ENCODE results near the gene TBC1D9. TPM values are rescaled to one million over a fixed set of nuclear protein-coding genes. Genes with fewer than 3 reads are reported as not detected.

The TBC1D9 gene
- total RNA-seq, 3 donors from 2014 or later, result 28.3 to 195 (median 152) TPM

DNA sequence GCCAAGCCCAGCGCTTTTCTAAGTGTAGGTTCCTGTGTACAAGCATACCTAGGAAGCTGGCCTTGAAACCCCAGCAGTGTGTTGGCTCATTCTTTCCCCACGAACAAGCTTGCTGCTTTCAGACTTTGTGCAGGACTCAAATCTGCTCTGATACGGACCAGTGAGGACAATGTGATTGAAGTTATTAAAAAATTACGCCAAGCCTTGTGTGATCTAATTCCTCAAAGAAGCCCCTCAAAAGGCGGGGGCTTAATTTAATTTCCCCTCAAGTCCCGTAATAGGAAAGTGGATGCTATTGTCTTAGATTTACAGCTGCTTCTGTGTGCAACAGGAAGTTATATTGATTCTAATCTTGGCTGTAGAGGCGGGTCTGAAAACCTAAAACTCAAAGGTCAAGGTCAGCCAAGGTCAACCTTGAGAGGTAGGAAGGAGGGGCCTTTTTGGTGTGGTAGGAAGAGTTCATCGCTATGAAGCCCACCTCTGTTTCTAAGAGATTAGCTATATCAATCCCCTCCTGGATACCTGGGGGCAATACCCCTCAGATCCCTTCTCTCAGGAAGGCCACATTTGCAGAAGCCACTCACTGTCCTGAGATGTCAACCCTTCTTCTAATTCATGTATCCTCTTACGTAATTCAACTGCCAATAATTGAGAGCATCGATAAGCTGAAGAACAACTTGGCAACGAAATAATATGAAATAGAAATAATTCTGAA, 45.1 kb downstream of the TBC1D9 start:
- peak overlapping the region in 1 of 2 donors; percentile 8 for H3K27ac ChIP-seq
- H3K36me3 ChIP-seq, result no peaks in the 10 kb centered on the region
- no peak overlapping the region for H3K4me3 ChIP-seq
- no peaks in the 10 kb centered on the region for H3K9me3 ChIP-seq
- H3K4me1 ChIP-seq, result peaks cover 0 to 13% of the 10 kb centered on the region in 2 donors
- TF ChIP-seq POLR2AphosphoS5 (IDR thresholded peaks at IDR 0.05), result no peak
- TF ChIP-seq, protein P1, sequence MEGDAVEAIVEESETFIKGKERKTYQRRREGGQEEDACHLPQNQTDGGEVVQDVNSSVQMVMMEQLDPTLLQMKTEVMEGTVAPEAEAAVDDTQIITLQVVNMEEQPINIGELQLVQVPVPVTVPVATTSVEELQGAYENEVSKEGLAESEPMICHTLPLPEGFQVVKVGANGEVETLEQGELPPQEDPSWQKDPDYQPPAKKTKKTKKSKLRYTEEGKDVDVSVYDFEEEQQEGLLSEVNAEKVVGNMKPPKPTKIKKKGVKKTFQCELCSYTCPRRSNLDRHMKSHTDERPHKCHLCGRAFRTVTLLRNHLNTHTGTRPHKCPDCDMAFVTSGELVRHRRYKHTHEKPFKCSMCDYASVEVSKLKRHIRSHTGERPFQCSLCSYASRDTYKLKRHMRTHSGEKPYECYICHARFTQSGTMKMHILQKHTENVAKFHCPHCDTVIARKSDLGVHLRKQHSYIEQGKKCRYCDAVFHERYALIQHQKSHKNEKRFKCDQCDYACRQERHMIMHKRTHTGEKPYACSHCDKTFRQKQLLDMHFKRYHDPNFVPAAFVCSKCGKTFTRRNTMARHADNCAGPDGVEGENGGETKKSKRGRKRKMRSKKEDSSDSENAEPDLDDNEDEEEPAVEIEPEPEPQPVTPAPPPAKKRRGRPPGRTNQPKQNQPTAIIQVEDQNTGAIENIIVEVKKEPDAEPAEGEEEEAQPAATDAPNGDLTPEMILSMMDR (IDR thresholded peaks at IDR 0.05), result no peak
- no peak for TF ChIP-seq POLR2A (IDR thresholded peaks at IDR 0.05)
- H3K27me3 ChIP-seq, result no peaks in the 10 kb centered on the region
- no peak for DNase-seq (ENCODE audit: low spot score in 2 of 2)
- intact Hi-C loops (cut with DNase I; ENCODE audit: low total_unique reads), result no loop called here

DNA sequence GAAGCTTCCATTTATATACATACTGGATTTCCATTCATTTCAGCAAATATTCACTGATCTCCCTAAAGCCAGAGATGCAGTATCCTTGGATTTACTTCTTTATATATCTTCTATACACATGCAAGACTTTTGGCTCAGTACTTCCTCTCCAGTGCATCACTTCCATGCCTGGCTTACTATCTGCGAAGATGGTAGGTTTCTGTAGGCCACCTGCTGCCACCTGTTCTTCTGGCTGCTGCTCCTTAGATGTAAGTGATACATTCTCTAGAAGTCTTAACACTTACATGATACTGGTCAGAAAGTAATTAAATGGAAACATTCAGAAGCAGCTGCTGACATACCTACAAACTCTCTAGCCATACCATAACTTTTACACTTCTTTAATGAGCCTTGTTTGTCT, 48.9 kb downstream of the TBC1D9 start:
- H3K36me3 ChIP-seq, result no peaks in the 10 kb centered on the region
- H3K4me3 ChIP-seq, result no peak overlapping the region
- no peaks in the 10 kb centered on the region for H3K27me3 ChIP-seq
- intact Hi-C loops (cut with DNase I; ENCODE audit: low total_unique reads), result no loop called here
- TF ChIP-seq POLR2AphosphoS5 (IDR thresholded peaks at IDR 0.05) (no peak), POLR2A (IDR thresholded peaks at IDR 0.05) (no peak)
- TF ChIP-seq, protein P1 (IDR thresholded peaks at IDR 0.05), result no peak
- H3K27ac ChIP-seq, result no peak overlapping the region
- no peaks in the 10 kb centered on the region for H3K9me3 ChIP-seq
- no peak for DNase-seq (ENCODE audit: low spot score in 2 of 2)
- H3K4me1 ChIP-seq, result peaks cover 0 to 10% of the 10 kb centered on the region in 2 donors

DNA sequence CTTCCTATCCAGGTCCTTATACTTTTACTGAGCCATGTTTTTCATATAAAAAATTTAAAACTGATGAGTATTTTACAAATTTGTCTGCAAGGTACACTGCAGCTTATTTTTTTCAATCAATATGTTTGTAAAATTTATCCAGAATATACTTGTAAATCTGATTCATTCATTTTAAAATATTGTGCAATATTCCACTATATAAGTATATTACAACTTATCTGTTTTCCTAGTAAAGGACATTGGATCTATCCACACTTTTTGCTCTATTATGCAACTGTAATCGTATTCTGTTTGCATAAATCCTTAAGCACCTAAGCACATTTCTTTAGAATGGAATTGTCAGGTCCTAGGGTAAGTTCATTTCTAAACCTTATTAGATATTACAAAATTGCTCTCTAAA, 49.5 kb downstream of the TBC1D9 start:
- Histone ChIP-seq H3K9me3 (no peaks in the 10 kb centered on the region), H3K27me3 (no peaks in the 10 kb centered on the region), H3K27ac (no peak overlapping the region), H3K4me1 (peaks cover 0 to 17% of the 10 kb centered on the region in 2 donors), H3K4me3 (no peak overlapping the region), H3K36me3 (no peaks in the 10 kb centered on the region)
- TF ChIP-seq, protein P1 (IDR thresholded peaks at IDR 0.05), result no peak
- TF ChIP-seq POLR2AphosphoS5 (IDR thresholded peaks at IDR 0.05) (no peak), POLR2A (IDR thresholded peaks at IDR 0.05) (no peak)
- no peak for DNase-seq (ENCODE audit: low spot score in 2 of 2)
- intact Hi-C loops (cut with DNase I; ENCODE audit: low total_unique reads), result no loop called here

DNA sequence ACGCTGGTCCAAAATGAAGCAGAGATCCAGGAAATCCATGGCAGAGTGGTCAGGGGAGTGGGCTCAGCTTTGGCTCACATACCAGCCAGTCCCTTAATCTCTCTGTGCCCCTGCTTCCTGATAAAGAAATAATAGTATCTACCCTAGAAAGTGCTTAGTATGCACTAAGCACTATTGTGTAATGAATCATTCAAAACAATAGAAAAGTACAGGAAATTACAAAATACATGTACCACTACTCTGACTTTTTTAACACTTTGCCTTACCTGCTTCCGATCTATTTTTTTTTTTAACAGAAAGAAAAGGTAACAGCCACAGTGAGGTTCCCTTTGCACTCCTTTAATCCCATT, 49.9 kb downstream of the TBC1D9 start:
- H3K27ac ChIP-seq, result peak overlapping the region; percentile 12 to 44
- TF ChIP-seq, protein P1 (IDR thresholded peaks at IDR 0.05), result no peak
- TF ChIP-seq POLR2A (IDR thresholded peaks at IDR 0.05) (no peak), POLR2AphosphoS5 (IDR thresholded peaks at IDR 0.05) (no peak)
- intact Hi-C loops (cut with DNase I; ENCODE audit: low total_unique reads), result no loop called here
- no peaks in the 10 kb centered on the region for H3K27me3 ChIP-seq
- H3K4me3 ChIP-seq, result no peak overlapping the region
- DNase-seq (ENCODE audit: low spot score in 2 of 2), result no peak
- H3K4me1 ChIP-seq, result peaks cover 0 to 17% of the 10 kb centered on the region in 2 donors
- no peaks in the 10 kb centered on the region for H3K36me3 ChIP-seq
- H3K9me3 ChIP-seq, result no peaks in the 10 kb centered on the region

DNA sequence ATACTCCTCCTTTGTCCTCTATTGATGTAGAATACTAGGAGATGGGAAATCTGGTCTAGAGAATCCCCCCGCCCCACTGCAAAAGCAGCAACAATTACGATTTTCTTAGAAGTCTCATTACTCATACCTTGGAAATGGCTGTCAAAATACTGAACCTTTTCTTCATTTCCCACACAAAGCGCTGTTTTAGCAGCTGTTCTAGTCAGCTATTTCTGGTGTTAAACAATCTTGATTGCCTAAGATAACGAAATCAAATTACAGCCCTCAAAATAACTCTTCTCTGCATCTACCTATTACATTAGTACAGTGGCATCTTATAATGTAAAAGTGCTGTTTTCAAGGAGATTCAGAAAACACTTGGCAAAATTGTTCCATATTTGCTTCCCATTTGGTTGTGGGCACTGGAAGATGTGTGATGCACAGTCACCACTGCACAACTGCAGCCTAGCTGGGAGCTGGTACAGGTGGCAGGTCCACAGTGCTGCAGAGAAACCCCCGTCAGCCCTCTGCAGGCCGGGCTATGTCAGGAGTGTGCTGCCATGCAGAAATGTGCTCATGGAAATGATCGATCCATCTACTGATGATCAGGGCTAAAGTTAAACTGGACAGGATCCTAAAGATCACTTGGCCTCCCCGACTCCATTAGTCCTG, 50.4 kb downstream of the TBC1D9 start:
- TF ChIP-seq POLR2A (IDR thresholded peaks at IDR 0.05), result no peak
- TF ChIP-seq, protein P1 (IDR thresholded peaks at IDR 0.05), result no peak
- TF ChIP-seq POLR2AphosphoS5 (IDR thresholded peaks at IDR 0.05), result no peak
- peak overlapping the region; percentile 12 to 44 for H3K27ac ChIP-seq
- intact Hi-C loops (cut with DNase I; ENCODE audit: low total_unique reads), result no loop called here
- H3K9me3 ChIP-seq, result no peaks in the 10 kb centered on the region
- no peak overlapping the region for H3K4me3 ChIP-seq
- H3K36me3 ChIP-seq, result no peaks in the 10 kb centered on the region
- H3K27me3 ChIP-seq, result no peaks in the 10 kb centered on the region
- peaks cover 0 to 17% of the 10 kb centered on the region in 2 donors for H3K4me1 ChIP-seq
- DNase-seq (ENCODE audit: low spot score in 2 of 2), result no peak
